Calu3 (cell line): Measurements from ENCODE around the gene RCL1. TPM values are rescaled to one million over a fixed set of nuclear protein-coding genes. Genes with fewer than 3 reads are reported as not detected.

Source experiments
- BruUV-seq: library from RNA; stranded (reverse); fragments of 400-500 nt; replicated peaks from 2 replicates; lab custom pipeline; 2021; lab: Mats Ljungman, UMichigan
- CTCF ChIA-PET: fragments of 300-600 bp; sonication (Branson Sonifier 250); formaldehyde crosslinking; loops from one replicate; lab custom pipeline; 2022; ENCODE audit warnings: antibody characterized with exemption; lab: Charles Lee
- DNase-seq: peaks from one replicate; pipeline ENCODE4 v3.0.0; 2022
- H3K27ac Mint-ChIP-seq: one replicate; pipeline ENCODE4 v1.8.0; 2022; ENCODE audit warnings: mixed read lengths; ENCODE audit not compliant: unreplicated experiment
- H3K27me3 Mint-ChIP-seq: one replicate; pipeline ENCODE4 v1.8.0; 2022; ENCODE audit warnings: mixed read lengths; ENCODE audit not compliant: unreplicated experiment
- H3K36me3 Mint-ChIP-seq: one replicate; pipeline ENCODE4 v1.8.0; 2022; ENCODE audit warnings: mild to moderate bottlenecking, moderate library complexity, mixed read lengths; ENCODE audit not compliant: insufficient read depth, unreplicated experiment
- H3K4me1 Mint-ChIP-seq: one replicate; pipeline ENCODE4 v1.8.0; 2022; ENCODE audit warnings: mild to moderate bottlenecking, low read depth, mixed read lengths; ENCODE audit not compliant: unreplicated experiment
- H3K4me3 Mint-ChIP-seq: one replicate; pipeline ENCODE4 v1.8.0; 2022; ENCODE audit warnings: mild to moderate bottlenecking, low read depth, moderate library complexity, mixed read lengths; ENCODE audit not compliant: unreplicated experiment
- H3K9me3 Mint-ChIP-seq: one replicate; pipeline ENCODE4 v1.8.0; 2022; ENCODE audit warnings: low read depth, mixed read lengths; ENCODE audit not compliant: unreplicated experiment
- CTCF ChIP-seq: fragments of 200-600 bp; IDR thresholded peaks from one replicate; pipeline ENCODE4 v1.8.0; 2022; ENCODE audit warnings: antibody characterized with exemption; ENCODE audit not compliant: unreplicated experiment
- intact Hi-C: fragments of 100-400 bp; cut with micrococcal nuclease; formaldehyde crosslinking; loops from one replicate; pipeline ENCODE4 v1.10.0; 2022; ENCODE audit not compliant: unreplicated experiment
- total RNA-seq: library from RNA; stranded (reverse); gene quantifications from 2 replicates; pipeline ENCODE4 v1.2.3, GENCODE V29; 2022

The RCL1 gene
- total RNA-seq, 1 experiment from 2014 or later: 21.3 TPM

GRCh38 chr9:4799033-4799430 is 6.3 kb downstream of the RCL1 start:
- Mint-ChIP-seq H3K4me1 (peaks cover 23% of the 10 kb centered on the region), H3K4me3 (no peak overlapping the region), H3K36me3 (peaks cover 2% of the 10 kb centered on the region), H3K27me3 (no peaks in the 10 kb centered on the region), H3K9me3 (no peaks in the 10 kb centered on the region), H3K27ac (no peak overlapping the region)
- intact Hi-C loops: no loop called here
- no peak for TF ChIP-seq CTCF
- CTCF ChIA-PET: no interaction called here
- no TSS peak for BruUV-seq
- DNase-seq: no peak

DNA sequence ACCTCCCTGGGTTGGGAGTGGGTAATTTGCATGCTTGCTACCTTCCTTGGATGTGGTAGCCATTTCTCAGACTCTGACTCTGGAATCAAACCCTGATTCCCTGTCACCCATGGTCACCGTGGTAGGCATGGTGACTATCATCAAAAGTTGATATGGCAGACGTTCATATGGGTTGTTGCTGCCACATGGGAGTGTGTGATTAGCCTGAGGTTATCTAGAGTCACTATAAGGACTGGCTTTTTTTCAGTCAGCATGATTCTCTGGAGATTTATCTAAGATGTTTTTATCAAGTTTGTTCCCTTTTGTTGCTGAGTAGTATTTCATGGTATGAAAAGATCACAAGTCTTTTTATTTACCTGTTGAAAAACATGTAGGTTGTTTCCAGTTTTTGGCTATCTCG is 7.0 kb downstream of the RCL1 start:
- Mint-ChIP-seq H3K36me3 (no peaks in the 10 kb centered on the region), H3K9me3 (no peaks in the 10 kb centered on the region), H3K4me1 (peaks cover 19% of the 10 kb centered on the region), H3K27ac (no peak overlapping the region), H3K27me3 (no peaks in the 10 kb centered on the region), H3K4me3 (no peak overlapping the region)
- BruUV-seq: no TSS peak
- intact Hi-C loops: no loop called here
- no peak for TF ChIP-seq CTCF
- CTCF ChIA-PET: interaction anchor here (0.6 kb wide), 1 partner anchor 23 kb away, joined by 3 read pairs; no protein-coding TSS in a partner anchor
- DNase-seq: no peak

- intact Hi-C loops: no loop called here
- H3K36me3 Mint-ChIP-seq: peaks cover 4% of the 10 kb centered on the region
- no peak overlapping the region for H3K4me3 Mint-ChIP-seq
- no peaks in the 10 kb centered on the region for H3K9me3 Mint-ChIP-seq
- H3K27ac Mint-ChIP-seq: no peak overlapping the region
- H3K27me3 Mint-ChIP-seq: no peaks in the 10 kb centered on the region
- no TSS peak for BruUV-seq
- no peak for DNase-seq
- CTCF ChIA-PET: no interaction called here
- peaks cover 9% of the 10 kb centered on the region for H3K4me1 Mint-ChIP-seq
- TF ChIP-seq CTCF: no peak
Observed at GRCh38 chr9:4801156-4801555, 8.4 kb downstream of the RCL1 start.

DNA sequence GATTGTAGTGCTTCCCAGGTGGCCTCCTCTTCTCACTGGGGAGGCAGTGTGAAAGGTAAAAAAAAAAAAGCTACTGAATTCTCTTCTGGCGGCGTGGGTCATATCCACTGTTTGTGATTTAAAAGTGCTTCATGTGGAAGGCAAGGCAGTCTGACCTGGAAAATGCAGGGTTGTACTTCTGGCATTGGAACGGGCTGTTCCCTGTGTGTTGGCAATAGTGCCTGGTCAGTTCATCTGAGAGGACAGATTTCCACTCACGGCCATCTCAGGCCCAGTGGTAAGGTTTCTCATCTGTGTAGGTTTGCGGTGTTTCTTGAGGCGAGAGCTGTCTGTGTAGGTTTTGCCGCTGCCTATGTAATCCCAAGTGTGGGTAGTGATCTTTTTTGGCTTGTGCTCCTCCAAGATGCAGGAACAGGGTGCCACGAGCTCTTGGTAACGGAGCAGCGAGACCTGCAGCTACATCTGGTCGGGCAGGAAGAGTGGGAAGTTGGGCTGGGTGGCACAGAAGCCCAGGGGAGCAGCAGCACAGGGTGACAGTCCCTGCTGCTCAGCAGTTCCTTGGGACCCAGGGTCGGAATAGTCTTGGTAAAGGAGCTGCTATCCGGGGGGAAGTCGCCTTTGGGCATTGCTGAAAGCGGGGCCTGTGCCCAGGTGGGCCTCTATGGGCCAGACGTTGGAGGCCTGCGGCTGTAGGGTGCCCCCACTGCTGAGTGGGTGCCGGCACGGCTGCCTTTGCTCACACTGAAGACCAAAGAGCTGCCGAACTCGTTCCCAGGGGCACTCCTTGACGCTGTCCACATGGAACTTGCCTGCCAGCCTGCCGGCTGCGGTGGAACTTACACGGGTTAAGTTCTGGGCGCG is 11.2 kb downstream of the RCL1 start:
- BruUV-seq: no TSS peak
- H3K27me3 Mint-ChIP-seq: no peaks in the 10 kb centered on the region
- CTCF ChIA-PET: no interaction called here

More for the DNA sequence above, 11.2 kb downstream of the RCL1 start:
- no peak overlapping the region for H3K27ac Mint-ChIP-seq
- no peak for TF ChIP-seq CTCF
- peaks cover 3% of the 10 kb centered on the region for H3K9me3 Mint-ChIP-seq
- H3K36me3 Mint-ChIP-seq: peaks cover 4% of the 10 kb centered on the region
- no peaks in the 10 kb centered on the region for H3K4me1 Mint-ChIP-seq
- H3K4me3 Mint-ChIP-seq: no peak overlapping the region
- no peak for DNase-seq
- intact Hi-C loops: no loop called here
